ENCODE data around the gene CR2.

The CR2 gene

DNA sequence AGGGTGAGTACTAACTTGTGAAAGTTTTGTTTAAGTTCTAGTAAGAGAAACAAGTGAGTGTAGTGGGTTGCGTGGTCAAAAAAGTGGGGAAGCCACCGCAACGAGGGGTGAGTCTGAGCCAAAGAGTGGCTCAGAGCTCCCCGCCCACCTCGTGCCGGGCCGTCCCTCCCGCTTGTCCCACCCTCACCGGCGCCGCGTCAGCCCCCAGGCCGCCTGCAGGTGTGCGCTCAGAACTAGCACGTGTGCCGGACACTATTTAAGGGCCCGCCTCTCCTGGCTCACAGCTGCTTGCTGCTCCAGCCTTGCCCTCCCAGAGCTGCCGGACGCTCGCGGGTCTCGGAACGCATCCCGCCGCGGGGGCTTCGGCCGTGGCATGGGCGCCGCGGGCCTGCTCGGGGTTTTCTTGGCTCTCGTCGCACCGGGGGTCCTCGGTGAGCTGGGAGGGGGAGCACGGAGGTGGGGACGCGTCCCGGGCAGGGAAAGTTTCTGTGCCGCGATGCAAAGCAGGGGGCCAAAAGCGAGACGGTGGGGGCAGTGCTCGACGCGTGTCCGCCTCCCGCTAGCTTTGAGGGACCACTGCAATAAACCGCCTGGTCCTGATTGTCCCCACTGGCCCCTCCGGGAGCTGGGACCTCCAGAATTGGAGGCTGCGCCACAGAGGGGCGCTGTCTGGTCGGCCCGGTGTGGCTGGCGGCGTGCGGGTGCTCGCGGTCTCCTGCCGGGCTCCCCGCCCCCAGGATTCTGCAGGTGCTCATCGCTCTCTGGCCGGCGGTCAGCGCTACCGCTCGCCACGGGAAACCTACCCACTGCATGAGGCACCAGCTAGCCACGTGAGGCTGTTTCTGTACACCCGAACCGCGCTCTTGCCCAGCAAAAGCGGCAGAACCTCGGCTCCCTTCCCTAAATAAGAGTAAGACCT is at the start of gene CR2:
TSS of gene CR2 (plus strand) at position 283 of the 919 bp plus-strand sequence. CDS start at position 374, 91 bp downstream.
- Histone ChIP-seq H3K4me3 (ENCODE audit: low read length) (peak within 1 kb of the TSS; percentile 75), H3K9me3 (ENCODE audit: insufficient read depth, low read depth, low read length) (no peaks in the 10 kb centered on the region), H3K4me1 (ENCODE audit: insufficient read depth, low read length) (no peaks in the 10 kb centered on the region), H3K27me3 (ENCODE audit: insufficient read depth, low read length) (peaks cover 73% of the 10 kb centered on the region), H3K27ac (ENCODE audit: low read length) (no peak within 1 kb of the TSS), H3K36me3 (ENCODE audit: insufficient read depth, low read depth, low read length) (no peaks in the 10 kb centered on the region), H3K9ac (ENCODE audit: low read depth, low read length) (peak within 1 kb of the TSS; percentile 61; the same call in 1 of the 2 replicates)

DNA sequence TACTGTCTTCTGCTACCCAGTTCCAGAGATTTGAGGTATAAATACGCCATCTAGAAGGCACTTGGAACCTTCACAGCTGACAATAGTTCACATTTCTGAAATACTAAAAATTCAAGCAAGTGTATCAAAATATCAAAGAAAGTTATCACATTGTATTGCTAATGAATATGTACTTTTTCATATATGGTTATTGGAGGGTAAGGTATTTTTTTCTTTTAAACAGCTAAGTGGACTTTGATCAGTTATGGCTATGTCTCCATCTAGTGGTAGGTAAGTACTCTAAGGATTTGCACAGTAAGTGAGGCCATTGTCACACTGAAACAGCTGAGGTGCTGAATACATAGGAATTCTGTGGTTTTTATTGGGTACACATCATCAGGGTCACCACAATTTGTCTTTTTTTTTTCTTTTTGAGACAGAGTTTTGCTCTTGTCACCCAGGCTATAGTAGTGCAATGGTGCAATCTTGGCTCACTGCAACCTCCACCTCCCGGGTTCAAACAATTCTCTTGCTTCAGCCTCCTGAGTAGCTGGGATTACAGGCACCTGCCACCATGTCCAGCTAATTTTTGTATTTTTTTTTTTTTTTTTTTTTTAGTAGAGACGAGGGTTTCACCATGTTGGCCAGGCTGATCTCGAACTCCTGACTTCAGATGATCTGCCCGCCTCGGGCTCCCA is 49.1 kb upstream of the CR2 start:
- Histone ChIP-seq H3K27ac (ENCODE audit: low read length) (no peak overlapping the region), H3K36me3 (ENCODE audit: insufficient read depth, low read depth, low read length) (no peaks in the 10 kb centered on the region), H3K9ac (ENCODE audit: low read depth, low read length) (no peak overlapping the region), H3K9me3 (ENCODE audit: insufficient read depth, low read depth, low read length) (no peaks in the 10 kb centered on the region), H3K27me3 (ENCODE audit: insufficient read depth, low read length) (no peaks in the 10 kb centered on the region), H3K4me3 (ENCODE audit: low read length) (no peak overlapping the region), H3K4me1 (ENCODE audit: insufficient read depth, low read length) (no peaks in the 10 kb centered on the region)

GRCh38 chr1:207405814-207406213 is 48.3 kb upstream of the CR2 start:
- no peak overlapping the region for H3K27ac ChIP-seq (ENCODE audit: low read length)
- H3K4me1 ChIP-seq (ENCODE audit: insufficient read depth, low read length): no peaks in the 10 kb centered on the region
- H3K27me3 ChIP-seq (ENCODE audit: insufficient read depth, low read length): no peaks in the 10 kb centered on the region
- H3K4me3 ChIP-seq (ENCODE audit: low read length): no peak overlapping the region
- H3K9me3 ChIP-seq (ENCODE audit: insufficient read depth, low read depth, low read length): no peaks in the 10 kb centered on the region
- no peaks in the 10 kb centered on the region for H3K36me3 ChIP-seq (ENCODE audit: insufficient read depth, low read depth, low read length)
- H3K9ac ChIP-seq (ENCODE audit: low read depth, low read length): no peak overlapping the region

DNA sequence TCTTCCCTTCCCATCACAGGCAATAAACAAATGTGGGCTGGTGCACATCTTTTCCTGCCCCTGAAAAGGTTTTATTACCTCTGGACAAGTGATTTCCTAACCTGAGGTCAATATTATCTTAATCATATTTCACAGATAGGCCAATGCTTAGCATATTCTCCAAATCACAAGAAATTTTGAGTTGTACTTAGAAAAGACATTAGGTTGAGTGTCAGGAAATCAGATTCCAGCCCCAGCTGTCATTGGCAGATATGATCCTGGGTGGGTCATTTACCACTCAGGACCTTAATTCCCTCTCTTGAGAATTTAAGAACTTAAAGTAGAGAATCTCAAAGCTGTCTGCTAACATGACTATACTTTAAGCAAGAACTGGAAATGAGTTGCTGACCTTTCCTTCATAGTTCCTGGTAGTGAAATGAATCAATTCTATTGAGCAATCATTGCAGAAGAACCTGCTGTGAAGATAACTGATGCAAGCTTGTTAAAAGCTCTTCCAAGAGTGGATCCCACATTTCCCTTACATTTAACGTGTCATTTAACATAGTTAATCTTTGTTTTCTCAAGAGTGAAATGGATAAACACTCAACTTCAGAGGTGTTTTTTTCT is 46.4 kb upstream of the CR2 start:
- no peaks in the 10 kb centered on the region for H3K27me3 ChIP-seq (ENCODE audit: insufficient read depth, low read length)
- H3K4me3 ChIP-seq (ENCODE audit: low read length): no peak overlapping the region
- H3K27ac ChIP-seq (ENCODE audit: low read length): no peak overlapping the region
- no peaks in the 10 kb centered on the region for H3K9me3 ChIP-seq (ENCODE audit: insufficient read depth, low read depth, low read length)
- no peaks in the 10 kb centered on the region for H3K36me3 ChIP-seq (ENCODE audit: insufficient read depth, low read depth, low read length)
- no peak overlapping the region for H3K9ac ChIP-seq (ENCODE audit: low read depth, low read length)
- no peaks in the 10 kb centered on the region for H3K4me1 ChIP-seq (ENCODE audit: insufficient read depth, low read length)

DNA sequence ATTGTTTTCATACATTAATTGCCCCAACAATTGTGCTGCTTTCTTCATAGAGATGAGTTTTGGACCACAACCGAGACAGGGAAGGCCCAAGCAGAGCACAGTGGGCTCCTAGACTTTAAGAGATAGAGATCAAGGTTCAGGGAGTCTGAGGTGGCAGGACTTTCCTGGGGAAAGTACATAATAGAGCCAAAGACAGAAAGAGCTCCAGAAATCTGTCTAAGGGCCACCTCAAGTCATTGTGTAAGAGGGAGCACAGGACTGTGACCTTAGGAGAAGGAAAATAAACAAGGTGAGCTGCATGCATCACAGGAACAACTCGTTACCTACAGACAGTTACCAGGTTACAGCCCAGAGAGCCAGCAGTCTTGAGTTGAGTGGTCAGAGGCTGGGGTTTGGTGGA is 41.3 kb upstream of the CR2 start:
- Histone ChIP-seq H3K27me3 (ENCODE audit: insufficient read depth, low read length) (no peaks in the 10 kb centered on the region), H3K9me3 (ENCODE audit: insufficient read depth, low read depth, low read length) (no peaks in the 10 kb centered on the region), H3K4me3 (ENCODE audit: low read length) (no peak overlapping the region), H3K9ac (ENCODE audit: low read depth, low read length) (no peak overlapping the region), H3K4me1 (ENCODE audit: insufficient read depth, low read length) (no peaks in the 10 kb centered on the region), H3K27ac (ENCODE audit: low read length) (no peak overlapping the region), H3K36me3 (ENCODE audit: insufficient read depth, low read depth, low read length) (no peaks in the 10 kb centered on the region)

DNA sequence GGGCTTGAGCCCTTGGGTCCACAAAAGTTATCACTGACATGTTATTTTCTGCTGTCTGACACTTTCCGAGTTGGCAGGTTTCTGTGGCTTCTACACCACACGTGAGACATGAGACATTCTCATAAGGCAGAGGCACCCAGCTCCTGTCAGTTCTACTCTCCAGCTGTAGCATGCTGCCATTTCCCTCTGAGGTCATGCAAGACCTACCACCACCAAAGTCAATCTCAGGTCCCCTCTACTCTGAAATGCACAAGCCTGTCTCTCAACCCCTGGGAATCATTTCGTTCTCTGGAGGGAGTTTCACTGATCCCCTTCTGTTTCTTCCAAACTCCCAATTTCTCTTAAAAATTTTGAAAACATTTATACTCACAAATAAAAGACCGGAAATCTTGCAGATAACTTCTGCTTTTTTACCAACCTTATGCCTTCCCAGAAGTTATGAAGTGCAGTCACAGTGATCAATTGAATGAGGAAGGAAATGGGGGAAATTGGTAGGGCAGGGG is 39.5 kb upstream of the CR2 start:
- Histone ChIP-seq H3K4me3 (ENCODE audit: low read length) (no peak overlapping the region), H3K9ac (ENCODE audit: low read depth, low read length) (no peak overlapping the region)

GRCh38 chr1:207417076-207417475 is 37.1 kb upstream of the CR2 start:
- H3K27me3 ChIP-seq (ENCODE audit: insufficient read depth, low read length): no peaks in the 10 kb centered on the region
- H3K27ac ChIP-seq (ENCODE audit: low read length): no peak overlapping the region
- no peaks in the 10 kb centered on the region for H3K9me3 ChIP-seq (ENCODE audit: insufficient read depth, low read depth, low read length)

More for the DNA sequence above, 39.5 kb upstream of the CR2 start:
- Histone ChIP-seq H3K4me1 (ENCODE audit: insufficient read depth, low read length) (no peaks in the 10 kb centered on the region), H3K36me3 (ENCODE audit: insufficient read depth, low read depth, low read length) (no peaks in the 10 kb centered on the region), H3K27ac (ENCODE audit: low read length) (no peak overlapping the region), H3K9me3 (ENCODE audit: insufficient read depth, low read depth, low read length) (no peaks in the 10 kb centered on the region), H3K27me3 (ENCODE audit: insufficient read depth, low read length) (no peaks in the 10 kb centered on the region)

DNA sequence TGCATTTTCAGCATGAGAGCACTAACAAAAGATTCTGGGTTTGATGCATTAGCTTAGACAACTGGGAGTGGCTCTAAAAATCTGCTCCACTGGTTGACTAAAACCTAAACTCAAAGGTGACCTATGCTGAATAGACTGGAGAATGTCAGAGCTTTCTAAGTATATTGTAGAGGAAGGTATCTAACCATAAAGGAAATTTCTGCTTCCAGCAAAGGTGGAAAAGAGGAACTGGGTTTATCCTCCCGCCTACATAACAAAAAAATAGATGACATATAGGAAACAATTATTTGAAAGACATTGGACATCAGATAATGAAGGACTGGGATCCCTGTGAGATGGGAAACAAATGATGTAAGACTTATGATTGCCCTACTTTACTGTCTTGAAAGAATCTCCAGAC is 35.8 kb upstream of the CR2 start:
- no peaks in the 10 kb centered on the region for H3K36me3 ChIP-seq (ENCODE audit: insufficient read depth, low read depth, low read length)
- H3K27ac ChIP-seq (ENCODE audit: low read length): no peak overlapping the region
- no peak overlapping the region for H3K9ac ChIP-seq (ENCODE audit: low read depth, low read length)
- no peaks in the 10 kb centered on the region for H3K27me3 ChIP-seq (ENCODE audit: insufficient read depth, low read length)
- H3K4me3 ChIP-seq (ENCODE audit: low read length): no peak overlapping the region
- no peaks in the 10 kb centered on the region for H3K9me3 ChIP-seq (ENCODE audit: insufficient read depth, low read depth, low read length)
- peaks cover 5% of the 10 kb centered on the region; the same call in 1 of the 2 replicates for H3K4me1 ChIP-seq (ENCODE audit: insufficient read depth, low read length)

More at GRCh38 chr1:207417076-207417475, 37.1 kb upstream of the CR2 start:
- Histone ChIP-seq H3K36me3 (ENCODE audit: insufficient read depth, low read depth, low read length) (no peaks in the 10 kb centered on the region), H3K9ac (ENCODE audit: low read depth, low read length) (no peak overlapping the region), H3K4me3 (ENCODE audit: low read length) (no peak overlapping the region), H3K4me1 (ENCODE audit: insufficient read depth, low read length) (no peaks in the 10 kb centered on the region)

DNA sequence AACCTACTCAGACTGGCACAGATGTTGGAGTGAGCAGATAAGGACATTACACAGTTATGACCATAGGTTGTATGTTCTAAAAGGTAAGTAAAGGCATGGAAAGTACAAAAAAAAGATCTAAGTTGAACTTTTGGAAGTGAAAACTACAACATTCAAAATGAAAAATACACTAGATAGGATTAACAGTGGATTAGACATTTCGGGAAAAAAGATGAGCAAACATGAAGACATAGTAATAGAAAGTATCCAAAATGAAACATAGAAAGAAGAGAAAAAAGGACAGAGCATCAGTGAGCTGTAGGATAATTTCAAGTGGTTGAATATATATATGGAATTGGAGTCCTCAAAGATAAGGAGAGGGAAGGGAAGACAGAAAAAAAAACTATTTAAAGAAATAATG is 34.0 kb upstream of the CR2 start:
- no peaks in the 10 kb centered on the region for H3K9me3 ChIP-seq (ENCODE audit: insufficient read depth, low read depth, low read length)
- H3K27me3 ChIP-seq (ENCODE audit: insufficient read depth, low read length): peaks cover 6% of the 10 kb centered on the region
- H3K4me1 ChIP-seq (ENCODE audit: insufficient read depth, low read length): peaks cover 5% of the 10 kb centered on the region; the same call in 1 of the 2 replicates
- no peak overlapping the region for H3K27ac ChIP-seq (ENCODE audit: low read length)
- H3K36me3 ChIP-seq (ENCODE audit: insufficient read depth, low read depth, low read length): no peaks in the 10 kb centered on the region
- H3K9ac ChIP-seq (ENCODE audit: low read depth, low read length): no peak overlapping the region
- H3K4me3 ChIP-seq (ENCODE audit: low read length): no peak overlapping the region

GRCh38 chr1:207421078-207421477 is 33.0 kb upstream of the CR2 start:
- H3K9me3 ChIP-seq (ENCODE audit: insufficient read depth, low read depth, low read length): no peaks in the 10 kb centered on the region
- peaks cover 6% of the 10 kb centered on the region for H3K27me3 ChIP-seq (ENCODE audit: insufficient read depth, low read length)
- H3K4me1 ChIP-seq (ENCODE audit: insufficient read depth, low read length): peaks cover 5% of the 10 kb centered on the region; the same call in 1 of the 2 replicates
- no peaks in the 10 kb centered on the region for H3K36me3 ChIP-seq (ENCODE audit: insufficient read depth, low read depth, low read length)
- H3K4me3 ChIP-seq (ENCODE audit: low read length): no peak overlapping the region
- H3K9ac ChIP-seq (ENCODE audit: low read depth, low read length): no peak overlapping the region
- H3K27ac ChIP-seq (ENCODE audit: low read length): no peak overlapping the region

GRCh38 chr1:207423560-207424292 is 30.4 kb upstream of the CR2 start:
- Histone ChIP-seq H3K9ac (ENCODE audit: low read depth, low read length) (peak overlapping the region; percentile 59; the same call in 1 of the 2 replicates), H3K4me1 (ENCODE audit: insufficient read depth, low read length) (peaks cover 5% of the 10 kb centered on the region; the same call in 1 of the 2 replicates), H3K9me3 (ENCODE audit: insufficient read depth, low read depth, low read length) (peaks cover 8% of the 10 kb centered on the region; the same call in 1 of the 2 replicates), H3K27me3 (ENCODE audit: insufficient read depth, low read length) (peaks cover 6% of the 10 kb centered on the region), H3K36me3 (ENCODE audit: insufficient read depth, low read depth, low read length) (no peaks in the 10 kb centered on the region), H3K4me3 (ENCODE audit: low read length) (peak overlapping the region; percentile 62), H3K27ac (ENCODE audit: low read length) (no peak overlapping the region)

Measured in iPS-20b (cell line).